HEK293T (cell line): ENCODE data around the gene IL3.

Experiments used
- ARNT ChIP-seq: fragments of 450-650 bp; IDR thresholded peaks from 2 replicates; pipeline ENCODE4 v1.6.1; 2017; ENCODE audit warnings: mild to moderate bottlenecking
- BHLHE40 ChIP-seq: fragments of 450-650 bp; IDR thresholded peaks from 2 replicates; pipeline ENCODE4 v1.6.1; 2016; ENCODE audit warnings: mild to moderate bottlenecking, moderate library complexity, borderline replicate concordance
- CTBP1 ChIP-seq: fragments of 450-650 bp; IDR thresholded peaks from 2 replicates; pipeline ENCODE4 v1.6.1; 2016; ENCODE audit warnings: borderline replicate concordance
- ELF4 ChIP-seq: fragments of 450-650 bp; IDR thresholded peaks from 2 replicates; pipeline ENCODE4 v1.6.1; 2017; ENCODE audit warnings: antibody characterized with exemption
- FOXA1 ChIP-seq: fragments of 450-650 bp; IDR thresholded peaks from 2 replicates; pipeline ENCODE4 v1.6.1; 2016; ENCODE audit warnings: mild to moderate bottlenecking
- FOXK2 ChIP-seq: fragments of 450-650 bp; IDR thresholded peaks from 2 replicates; pipeline ENCODE4 v1.6.1; 2016; ENCODE audit warnings: mild to moderate bottlenecking
- FOXM1 ChIP-seq: fragments of 450-650 bp; IDR thresholded peaks from 2 replicates; pipeline ENCODE4 v1.6.1; 2017; ENCODE audit warnings: mild to moderate bottlenecking, borderline replicate concordance
- LEF1 ChIP-seq: fragments of 450-650 bp; IDR thresholded peaks from 2 replicates; pipeline ENCODE4 v1.6.1; 2017; ENCODE audit warnings: mild to moderate bottlenecking, borderline replicate concordance
- NFRKB ChIP-seq: fragments of 450-650 bp; IDR thresholded peaks from 2 replicates; pipeline ENCODE4 v1.6.1; 2016; ENCODE audit warnings: mild to moderate bottlenecking, moderate library complexity
- PKNOX1 ChIP-seq: fragments of 450-650 bp; IDR thresholded peaks from 2 replicates; pipeline ENCODE4 v1.6.1; 2016
- SP1 ChIP-seq: fragments of 450-650 bp; IDR thresholded peaks from 2 replicates; pipeline ENCODE4 v1.6.1; 2017
- SUZ12 ChIP-seq: fragments of 450-650 bp; IDR thresholded peaks from 2 replicates; pipeline ENCODE4 v1.6.1; 2016; ENCODE audit warnings: mild to moderate bottlenecking
- TARDBP ChIP-seq: fragments of 450-650 bp; IDR thresholded peaks from 2 replicates; pipeline ENCODE4 v1.6.1; 2016
- ZNF384 ChIP-seq: fragments of 450-650 bp; IDR thresholded peaks from 2 replicates; pipeline ENCODE4 v1.6.1; 2016

- TF ChIP-seq SP1 (no peak), ELF4 (no peak), SUZ12 (no peak), NFRKB (no peak), TARDBP (no peak), ZNF384 (no peak), CTBP1 (no peak), ARNT (no peak), PKNOX1 (no peak), LEF1 (no peak), BHLHE40 (no peak), FOXA1 (no peak), FOXK2 (no peak), FOXM1 (no peak)
Observed at GRCh38 chr5:132085686-132086085, 25.2 kb downstream of the IL3 start.
